ENCODE results near the gene ARHGAP8.

DNA sequence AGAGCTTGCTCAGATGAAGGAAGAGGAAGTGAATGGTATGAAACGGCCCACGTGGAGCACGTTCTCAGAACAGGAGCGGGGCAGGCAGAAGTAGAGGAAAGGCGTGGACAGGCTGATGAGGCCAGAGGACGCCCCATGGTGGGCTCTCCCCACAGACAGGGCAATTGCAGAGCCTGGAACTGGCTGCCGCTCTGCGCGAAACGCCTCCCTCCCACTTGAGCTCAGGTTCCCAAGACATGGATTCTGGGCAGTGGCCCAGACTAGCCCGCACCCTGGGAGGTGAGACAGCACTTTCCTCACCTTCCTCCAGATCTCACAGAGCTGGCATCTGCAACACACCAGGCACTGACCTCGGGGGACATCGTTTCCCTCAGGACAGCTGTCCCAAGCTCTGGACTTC is 139.9 kb downstream of the ARHGAP8 start:
- TF ChIP-seq, protein P1, sequence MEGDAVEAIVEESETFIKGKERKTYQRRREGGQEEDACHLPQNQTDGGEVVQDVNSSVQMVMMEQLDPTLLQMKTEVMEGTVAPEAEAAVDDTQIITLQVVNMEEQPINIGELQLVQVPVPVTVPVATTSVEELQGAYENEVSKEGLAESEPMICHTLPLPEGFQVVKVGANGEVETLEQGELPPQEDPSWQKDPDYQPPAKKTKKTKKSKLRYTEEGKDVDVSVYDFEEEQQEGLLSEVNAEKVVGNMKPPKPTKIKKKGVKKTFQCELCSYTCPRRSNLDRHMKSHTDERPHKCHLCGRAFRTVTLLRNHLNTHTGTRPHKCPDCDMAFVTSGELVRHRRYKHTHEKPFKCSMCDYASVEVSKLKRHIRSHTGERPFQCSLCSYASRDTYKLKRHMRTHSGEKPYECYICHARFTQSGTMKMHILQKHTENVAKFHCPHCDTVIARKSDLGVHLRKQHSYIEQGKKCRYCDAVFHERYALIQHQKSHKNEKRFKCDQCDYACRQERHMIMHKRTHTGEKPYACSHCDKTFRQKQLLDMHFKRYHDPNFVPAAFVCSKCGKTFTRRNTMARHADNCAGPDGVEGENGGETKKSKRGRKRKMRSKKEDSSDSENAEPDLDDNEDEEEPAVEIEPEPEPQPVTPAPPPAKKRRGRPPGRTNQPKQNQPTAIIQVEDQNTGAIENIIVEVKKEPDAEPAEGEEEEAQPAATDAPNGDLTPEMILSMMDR (conservative IDR thresholded peaks at IDR 0.05; ENCODE audit: low read length) = no peak
- TF ChIP-seq EZH2phosphoT487 (IDR thresholded peaks at IDR 0.05; ENCODE audit: borderline replicate concordance) = no peak

Measured in Loucy (cell line).